C4-2B (cell line): ENCODE measurements around the gene LRRC26.
A peak's percentile ranks its signal among the peaks of the same experiment; 100 is the strongest.

Experiments
- H3K27ac ChIP-seq: fragments of 450-650 bp; 2 replicates; pipeline ENCODE4 v1.5.1; 2017
- ZFX ChIP-seq: fragments of 450-650 bp; IDR thresholded peaks from 2 replicates; pipeline ENCODE4 v1.6.1; 2017
- TF ChIP-seq, protein P1 (sequence below): fragments of 450-650 bp; conservative IDR thresholded peaks from 2 replicates; pipeline ENCODE4 v1.5.1; 2017; ENCODE audit warnings: mild to moderate bottlenecking

Gene LRRC26

DNA sequence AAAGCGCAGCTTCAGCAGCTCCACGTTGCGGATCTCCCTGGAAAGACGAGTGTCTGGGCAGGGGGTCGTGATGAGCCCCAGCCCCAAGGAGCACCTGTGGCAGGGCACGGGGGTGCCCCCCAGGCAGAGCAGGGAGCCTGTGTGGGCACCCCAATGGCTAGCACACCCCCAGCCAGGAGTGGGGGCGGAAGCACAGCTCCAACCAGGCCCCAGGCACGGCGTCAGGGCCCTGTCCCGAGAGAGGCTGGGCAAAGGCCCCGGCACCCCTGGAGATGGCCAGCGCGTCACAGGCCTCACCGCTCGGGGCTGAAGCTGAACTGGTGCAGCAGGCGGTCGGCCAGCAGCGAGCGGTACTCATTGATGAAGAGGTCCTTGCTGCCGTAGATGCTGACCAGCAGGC is 10.6 kb upstream of the LRRC26 start:
- no peak overlapping the region for H3K27ac ChIP-seq
- TF ChIP-seq, protein P1, sequence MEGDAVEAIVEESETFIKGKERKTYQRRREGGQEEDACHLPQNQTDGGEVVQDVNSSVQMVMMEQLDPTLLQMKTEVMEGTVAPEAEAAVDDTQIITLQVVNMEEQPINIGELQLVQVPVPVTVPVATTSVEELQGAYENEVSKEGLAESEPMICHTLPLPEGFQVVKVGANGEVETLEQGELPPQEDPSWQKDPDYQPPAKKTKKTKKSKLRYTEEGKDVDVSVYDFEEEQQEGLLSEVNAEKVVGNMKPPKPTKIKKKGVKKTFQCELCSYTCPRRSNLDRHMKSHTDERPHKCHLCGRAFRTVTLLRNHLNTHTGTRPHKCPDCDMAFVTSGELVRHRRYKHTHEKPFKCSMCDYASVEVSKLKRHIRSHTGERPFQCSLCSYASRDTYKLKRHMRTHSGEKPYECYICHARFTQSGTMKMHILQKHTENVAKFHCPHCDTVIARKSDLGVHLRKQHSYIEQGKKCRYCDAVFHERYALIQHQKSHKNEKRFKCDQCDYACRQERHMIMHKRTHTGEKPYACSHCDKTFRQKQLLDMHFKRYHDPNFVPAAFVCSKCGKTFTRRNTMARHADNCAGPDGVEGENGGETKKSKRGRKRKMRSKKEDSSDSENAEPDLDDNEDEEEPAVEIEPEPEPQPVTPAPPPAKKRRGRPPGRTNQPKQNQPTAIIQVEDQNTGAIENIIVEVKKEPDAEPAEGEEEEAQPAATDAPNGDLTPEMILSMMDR, result no peak
- no peak for TF ChIP-seq ZFX

GRCh38 chr9:137179761-137180160 is 9.9 kb upstream of the LRRC26 start:
- no peak for TF ChIP-seq ZFX
- TF ChIP-seq, protein P1, result no peak
- H3K27ac ChIP-seq, result no peak overlapping the region

DNA sequence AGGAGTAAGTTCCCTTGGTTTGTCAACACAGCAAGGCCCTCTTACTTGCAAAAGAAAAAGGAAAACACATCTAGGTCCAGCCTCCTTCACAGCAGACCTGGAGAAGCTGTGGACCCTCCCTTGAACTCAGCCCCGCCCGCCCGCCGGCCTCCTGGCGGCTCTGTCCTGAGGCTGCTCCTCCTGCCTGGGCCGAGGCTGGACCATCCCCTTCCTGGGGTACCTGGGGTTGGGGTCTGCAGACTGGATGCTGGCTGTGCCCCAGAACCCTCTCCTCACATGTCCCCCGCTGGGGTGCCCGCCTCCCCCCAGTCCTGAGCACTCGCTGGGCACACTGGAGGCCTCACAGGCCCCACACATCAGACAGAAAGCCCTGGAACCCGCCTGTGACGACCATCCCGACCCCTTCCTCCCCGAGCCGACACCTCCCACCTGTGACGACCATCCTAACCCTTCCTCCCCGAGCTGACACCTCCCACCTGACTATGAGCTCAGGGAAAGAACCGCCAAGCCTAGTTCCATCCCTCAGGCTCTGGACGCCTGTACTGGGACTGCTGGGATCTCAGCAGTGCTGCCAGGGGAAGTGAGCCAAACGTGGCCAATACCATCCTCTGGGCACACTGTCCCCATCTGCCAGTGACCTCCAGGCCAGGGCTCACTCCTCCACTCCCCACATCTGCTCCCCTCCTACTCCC is 9.2 kb upstream of the LRRC26 start:
- TF ChIP-seq, protein P1, result no peak
- TF ChIP-seq ZFX, result no peak
- no peak overlapping the region; the same call in 1 of the 2 replicates for H3K27ac ChIP-seq

GRCh38 chr9:137178201-137178938 is 8.5 kb upstream of the LRRC26 start:
- TF ChIP-seq, protein P1, result no peak
- TF ChIP-seq ZFX, result no peak

DNA sequence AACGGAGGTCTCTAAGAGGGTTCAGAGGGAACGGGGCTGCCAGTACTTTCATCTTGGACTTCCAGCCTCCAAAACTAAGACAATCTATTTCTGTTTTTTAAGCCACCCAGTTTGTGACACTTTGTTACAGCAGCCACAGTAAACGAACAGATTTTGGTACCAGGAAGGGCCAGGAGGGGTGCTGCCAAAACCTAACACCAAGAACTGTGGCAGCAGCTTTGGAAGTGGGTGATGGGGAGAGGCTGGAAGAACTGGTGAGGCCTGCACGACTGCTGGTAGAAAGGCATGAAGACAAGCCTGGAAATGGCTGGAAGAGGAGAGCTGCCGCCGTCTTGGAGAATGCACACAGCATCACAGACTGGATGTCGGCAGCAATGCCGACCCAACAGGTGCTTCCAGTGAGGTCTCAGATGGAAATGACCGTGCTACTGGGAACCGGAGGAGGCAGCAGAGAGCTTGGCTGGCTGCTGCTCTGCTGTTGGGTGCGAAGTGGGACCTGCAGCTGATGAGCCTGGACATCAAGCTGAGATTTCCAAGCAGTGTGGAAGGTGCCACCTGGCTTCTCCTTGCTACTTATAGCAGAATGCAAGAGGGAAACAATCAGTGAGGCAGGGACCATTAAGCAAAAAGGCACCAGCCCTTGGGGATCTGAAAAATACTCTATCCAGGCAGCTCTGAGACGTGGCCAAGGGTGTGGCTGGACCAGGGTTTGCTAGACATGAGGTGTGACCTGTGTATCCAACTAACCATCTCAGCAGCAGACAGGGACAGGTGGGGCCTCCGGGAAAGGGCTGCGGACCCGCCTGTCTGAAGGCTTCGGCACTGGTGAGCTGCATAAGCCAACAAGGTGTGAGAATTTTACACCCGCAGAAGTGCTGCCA is 6.7 kb upstream of the LRRC26 start:
- TF ChIP-seq ZFX, result no peak
- TF ChIP-seq, protein P1, result peak; percentile 92
- H3K27ac ChIP-seq, result peak overlapping the region; percentile 100

More at GRCh38 chr9:137178201-137178938, 8.5 kb upstream of the LRRC26 start:
- peak overlapping the region; percentile 5; the same call in 1 of the 2 replicates for H3K27ac ChIP-seq

- TF ChIP-seq ZFX, result no peak
- TF ChIP-seq, protein P1, result no peak
These were observed 5.6 kb upstream of the LRRC26 start for GRCh38 chr9:137175345-137175961.

More at GRCh38 chr9:137175345-137175961, 5.6 kb upstream of the LRRC26 start:
- peak overlapping the region; percentile 100 for H3K27ac ChIP-seq
